Measurements from ENCODE around the gene BCAR3.

DNA sequence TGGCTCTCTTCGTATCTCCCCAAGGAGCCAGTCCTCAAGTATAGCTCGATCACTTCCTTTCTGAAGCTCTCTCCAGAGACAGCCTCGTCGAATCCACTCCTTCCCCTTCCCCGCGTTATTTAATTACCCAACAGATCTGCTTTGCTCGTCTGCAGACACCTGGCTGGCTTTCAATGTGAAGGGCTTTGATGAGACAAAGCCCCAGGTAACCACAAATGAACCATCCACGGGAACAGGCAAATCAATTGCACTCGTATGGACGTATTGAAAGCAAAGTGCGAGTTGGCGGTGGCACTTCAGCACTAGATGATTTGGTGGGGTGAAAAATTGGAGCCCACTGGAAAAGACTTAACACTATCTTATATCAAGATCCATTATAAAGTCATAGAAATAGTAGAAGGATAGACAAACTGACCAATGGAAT is 364 bp upstream of the BCAR3 start:
- TF ChIP-seq, protein P1, sequence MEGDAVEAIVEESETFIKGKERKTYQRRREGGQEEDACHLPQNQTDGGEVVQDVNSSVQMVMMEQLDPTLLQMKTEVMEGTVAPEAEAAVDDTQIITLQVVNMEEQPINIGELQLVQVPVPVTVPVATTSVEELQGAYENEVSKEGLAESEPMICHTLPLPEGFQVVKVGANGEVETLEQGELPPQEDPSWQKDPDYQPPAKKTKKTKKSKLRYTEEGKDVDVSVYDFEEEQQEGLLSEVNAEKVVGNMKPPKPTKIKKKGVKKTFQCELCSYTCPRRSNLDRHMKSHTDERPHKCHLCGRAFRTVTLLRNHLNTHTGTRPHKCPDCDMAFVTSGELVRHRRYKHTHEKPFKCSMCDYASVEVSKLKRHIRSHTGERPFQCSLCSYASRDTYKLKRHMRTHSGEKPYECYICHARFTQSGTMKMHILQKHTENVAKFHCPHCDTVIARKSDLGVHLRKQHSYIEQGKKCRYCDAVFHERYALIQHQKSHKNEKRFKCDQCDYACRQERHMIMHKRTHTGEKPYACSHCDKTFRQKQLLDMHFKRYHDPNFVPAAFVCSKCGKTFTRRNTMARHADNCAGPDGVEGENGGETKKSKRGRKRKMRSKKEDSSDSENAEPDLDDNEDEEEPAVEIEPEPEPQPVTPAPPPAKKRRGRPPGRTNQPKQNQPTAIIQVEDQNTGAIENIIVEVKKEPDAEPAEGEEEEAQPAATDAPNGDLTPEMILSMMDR (IDR thresholded peaks at IDR 0.05) = peak in 1 of 4 experiments; percentile 1
- no peak for TF ChIP-seq POLR2AphosphoS5 (IDR thresholded peaks at IDR 0.05)

All from prostate gland (tissue), 2 donors.